Keratinocyte (primary cell): Measurements from ENCODE around the gene NRP1. TPM values are rescaled to one million over a fixed set of nuclear protein-coding genes. Genes with fewer than 3 reads are reported as not detected.

Source experiments
- DNase-seq: peaks from one replicate; pipeline ENCODE4 v3.0.0-alpha.2; 2011; ENCODE audit warnings: low read depth, missing footprints, low spot score
- FAIRE-seq: peaks from 2 replicates; lab custom pipeline; 2011; peaks lifted over from hg19 to GRCh38; lab: Jason Lieb, UNC
- H2AFZ ChIP-seq: 2 replicates; pipeline ENCODE4 v1.6.0; 2012; ENCODE audit warnings: low read length, control low read depth, inconsistent platforms; ENCODE audit not compliant: control insufficient read depth
- H3K27ac ChIP-seq: 2 replicates; pipeline ENCODE4 v1.5.1; 2011; ENCODE audit warnings: low read length; ENCODE audit not compliant: control insufficient read depth, insufficient read depth
- H3K27me3 ChIP-seq: 3 replicates; pipeline ENCODE4 v1.6.0; 2011; ENCODE audit warnings: low read length; ENCODE audit not compliant: control insufficient read depth, insufficient read depth; ENCODE audit errors: extremely low read depth
- H3K36me3 ChIP-seq, 2 experiments: 2 replicates in 1 of 2; 3 replicates in 1 of 2; pipeline ENCODE4 v1.5.1; 2011; ENCODE audit warnings: low read length in 2 of 2, mild to moderate bottlenecking in 1 of 2; ENCODE audit not compliant: control insufficient read depth in 2 of 2, insufficient read depth in 2 of 2; ENCODE audit errors: extremely low read depth in 1 of 2
- H3K4me1 ChIP-seq: 3 replicates; pipeline ENCODE4 v1.5.1; 2011; ENCODE audit warnings: low read length; ENCODE audit not compliant: control insufficient read depth, insufficient read depth; ENCODE audit errors: extremely low read depth
- H3K4me2 ChIP-seq: 3 replicates; pipeline ENCODE4 v1.6.0; 2011; ENCODE audit warnings: low read depth, low read length; ENCODE audit not compliant: control insufficient read depth, insufficient read depth; ENCODE audit errors: extremely low read depth
- H3K4me3 ChIP-seq, 3 experiments: fragments of 200-600 bp in 1 of 3; sonication (generic) in 1 of 3; 2 replicates in 2 of 3; 3 replicates in 1 of 3; pipeline ENCODE4 v1.5.1; 2011 to 2016; ENCODE audit warnings: low read length in 3 of 3, mild to moderate bottlenecking in 3 of 3, control low read depth in 2 of 3, inconsistent platforms in 1 of 3, low read depth in 1 of 3, mixed read lengths in 1 of 3, mixed run types in 1 of 3, moderate library complexity in 1 of 3; ENCODE audit not compliant: control insufficient read depth in 2 of 3, insufficient read depth in 2 of 3; ENCODE audit errors: extremely low read depth in 1 of 3
- H3K79me2 ChIP-seq: 2 replicates; pipeline ENCODE4 v1.6.0; 2012; ENCODE audit warnings: low read length; ENCODE audit not compliant: control insufficient read depth, insufficient read depth
- H3K9ac ChIP-seq: 3 replicates; pipeline ENCODE4 v1.6.0; 2011; ENCODE audit warnings: low read length; ENCODE audit not compliant: control insufficient read depth, insufficient read depth; ENCODE audit errors: extremely low read depth
- H3K9me1 ChIP-seq: 3 replicates; pipeline ENCODE4 v1.6.0; 2011; ENCODE audit warnings: low read length; ENCODE audit not compliant: control insufficient read depth, insufficient read depth; ENCODE audit errors: extremely low read depth
- H3K9me3 ChIP-seq: 2 replicates; pipeline ENCODE4 v1.5.1; 2012; ENCODE audit warnings: low read depth, low read length; ENCODE audit not compliant: control insufficient read depth
- H4K20me1 ChIP-seq: 3 replicates; pipeline ENCODE4 v1.6.0; 2011; ENCODE audit warnings: low read length; ENCODE audit not compliant: control insufficient read depth, insufficient read depth; ENCODE audit errors: extremely low read depth
- CTCF ChIP-seq, 3 experiments: IDR thresholded peaks in 1 of 3; conservative IDR thresholded peaks in 1 of 3; optimal IDR thresholded peaks in 1 of 3; 2 replicates in 2 of 3; 3 replicates in 1 of 3; pipeline versions ENCODE3 to v1.5.1; 2011; ENCODE audit warnings: low read length in 3 of 3, mild to moderate bottlenecking in 3 of 3, moderate library complexity in 2 of 3, control low read depth in 1 of 3, inconsistent platforms in 1 of 3; ENCODE audit not compliant: insufficient read depth in 2 of 3; ENCODE audit errors: extremely low read depth in 1 of 3
- EZH2 ChIP-seq: IDR thresholded peaks from one replicate; pipeline ENCODE4 v1.6.1; 2012; ENCODE audit warnings: inconsistent platforms, mild to moderate bottlenecking, low read length, moderate library complexity
- dilution Hi-C: fragments of 300-500 bp; cut with MboI; formaldehyde crosslinking; loops from one replicate; pipeline ENCODE4 v1.7.0; 2020; ENCODE audit warnings: low sequenced_read_pairs; ENCODE audit not compliant: extremely low pct_ligation_motif_present
- polyA plus RNA-seq, 5 experiments: library from polyadenylated mRNA; depleted of rRNA in 3 of 5; stranded (reverse) in 3 of 5; stranded (forward) in 1 of 5; unstranded in 1 of 5; fragments of >200 nt; gene quantifications; 1 replicate in 1 of 5; 2 replicates in 3 of 5; 3 replicates in 1 of 5; pipeline versions ENCODE4 v1.2.1 to v1.2.3, GENCODE V29; 2011 to 2012; ENCODE audit warnings: missing spikeins in 2 of 5, low read depth in 1 of 5, low replicate concordance in 1 of 5

Gene NRP1
- polyA plus RNA-seq, 1 donor (not counting 4 experiments of a cell fraction or from before 2014, with no cell fraction given), result 36.2 TPM

- no peak for FAIRE-seq
- TF ChIP-seq CTCF (optimal IDR thresholded peaks at IDR 0.05 in 1 of 3, IDR thresholded peaks at IDR 0.05 in 1 of 3, conservative IDR thresholded peaks at IDR 0.05 in 1 of 3; ENCODE audit: extremely low read depth in 1 of 3, insufficient read depth in 2 of 3, low read length in 3 of 3) (no peak), EZH2 (no peak)
- Histone ChIP-seq H3K4me1 (peaks cover 12% of the 10 kb centered on the region), H3K4me2 (no peak overlapping the region), H4K20me1 (no peaks in the 10 kb centered on the region), H3K9me1 (no peaks in the 10 kb centered on the region), H3K9ac (no peak overlapping the region), H2AFZ (no peak overlapping the region), H3K4me3 (no peak overlapping the region), H3K36me3 (no peaks in the 10 kb centered on the region), H3K9me3 (no peaks in the 10 kb centered on the region), H3K27ac (no peak overlapping the region), H3K27me3 (no peaks in the 10 kb centered on the region), H3K79me2 (no peaks in the 10 kb centered on the region)
- dilution Hi-C loops, result no loop called here
- no peak for DNase-seq
Observed at GRCh38 chr10:33147013-33147310, 187.5 kb downstream of the NRP1 start.

- H2AFZ ChIP-seq, result no peak overlapping the region
Observed at GRCh38 chr10:33146189-33147012, 188.1 kb downstream of the NRP1 start.

More at GRCh38 chr10:33146189-33147012, 188.1 kb downstream of the NRP1 start:
- no peaks in the 10 kb centered on the region for H4K20me1 ChIP-seq
- no peak overlapping the region for H3K4me3 ChIP-seq
- H3K27ac ChIP-seq, result no peak overlapping the region
- no peaks in the 10 kb centered on the region for H3K79me2 ChIP-seq
- no peaks in the 10 kb centered on the region for H3K9me3 ChIP-seq
- H3K27me3 ChIP-seq, result no peaks in the 10 kb centered on the region
- peaks cover 12% of the 10 kb centered on the region for H3K4me1 ChIP-seq
- dilution Hi-C loops, result no loop called here
- no peak for DNase-seq
- no peaks in the 10 kb centered on the region for H3K36me3 ChIP-seq
- no peak overlapping the region for H3K4me2 ChIP-seq
- TF ChIP-seq CTCF (optimal IDR thresholded peaks at IDR 0.05 in 1 of 3, IDR thresholded peaks at IDR 0.05 in 1 of 3, conservative IDR thresholded peaks at IDR 0.05 in 1 of 3; ENCODE audit: extremely low read depth in 1 of 3, insufficient read depth in 2 of 3, low read length in 3 of 3) (no peak), EZH2 (no peak)
- H3K9ac ChIP-seq, result no peak overlapping the region
- no peak for FAIRE-seq
- no peaks in the 10 kb centered on the region for H3K9me1 ChIP-seq
